ENCODE results near the gene CHAC1. TPM values are rescaled to one million over a fixed set of nuclear protein-coding genes. Genes with fewer than 3 reads are reported as not detected.

CHAC1 gene
- polyA plus RNA-seq, 6 donors from 2014 or later: 0.22 to 0.73 TPM; not detected in 4

DNA sequence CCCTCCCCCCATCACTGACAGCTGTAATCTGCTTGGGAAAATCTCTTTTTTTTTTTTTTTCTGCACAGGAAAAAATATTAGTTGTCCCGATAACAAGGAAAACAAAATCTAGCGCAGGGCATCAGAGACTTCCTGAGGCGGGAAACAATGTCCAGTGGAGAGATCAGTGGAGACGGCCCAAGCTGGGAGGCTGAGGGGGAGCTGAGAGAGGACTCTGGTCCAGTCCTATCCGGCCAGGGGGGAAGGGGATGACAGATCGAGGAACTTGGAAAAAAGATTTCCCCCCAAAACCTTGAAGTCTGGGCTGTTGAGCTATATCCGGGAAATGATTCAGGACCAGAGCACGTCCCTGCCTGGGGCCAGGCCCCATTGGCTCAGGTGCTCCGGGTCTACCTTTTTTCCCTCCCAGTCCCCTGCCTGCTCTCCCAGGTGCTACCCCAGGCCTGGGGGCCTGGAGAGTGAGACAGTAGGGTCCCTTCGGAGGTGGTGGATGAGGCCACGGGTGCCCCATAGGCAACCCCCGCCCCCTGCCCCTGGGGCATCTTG lies 38.1 kb upstream of the CHAC1 start:
- no peak overlapping the region for H3K27ac Mint-ChIP-seq
- ATAC-seq (ENCODE audit: low read depth in 2 of 2) (no peak), DNase-seq (no peak)
- no peaks in the 10 kb centered on the region for H3K36me3 Mint-ChIP-seq
- peaks cover 0 to 5% (median 2%) of the 10 kb centered on the region in 3 donors for H3K4me1 Mint-ChIP-seq
- H3K4me3 Mint-ChIP-seq: peak overlapping the region in 1 of 8 donors; percentile 60
- peaks cover 0 to 4% (median 0%) of the 10 kb centered on the region in 3 donors for H3K27me3 Mint-ChIP-seq
- no peaks in the 10 kb centered on the region for H3K9me3 Mint-ChIP-seq

DNA sequence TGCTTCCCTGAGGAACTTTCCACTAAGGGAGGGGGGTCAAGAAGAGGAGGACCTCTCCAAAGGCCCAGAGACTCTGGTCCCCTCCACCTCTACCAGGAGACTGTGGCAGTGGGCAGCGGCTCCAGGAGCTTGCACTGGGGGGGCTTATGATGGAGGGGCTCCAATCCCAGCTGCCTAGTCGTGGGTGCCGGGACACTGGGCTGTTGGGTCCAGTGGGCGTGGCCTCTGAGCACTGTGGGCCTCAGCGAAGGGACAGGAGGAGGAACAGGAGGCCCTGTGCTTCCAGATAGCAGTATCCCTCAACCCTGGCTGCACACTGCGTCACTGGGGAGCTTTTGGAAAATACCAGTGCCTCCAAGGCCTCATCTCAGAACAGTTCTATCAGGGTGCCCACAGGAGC lies 37.6 kb upstream of the CHAC1 start:
- Mint-ChIP-seq H3K27me3 (peaks cover 0 to 4% (median 0%) of the 10 kb centered on the region in 3 donors), H3K4me3 (no peak overlapping the region), H3K36me3 (no peaks in the 10 kb centered on the region), H3K27ac (peak overlapping the region in 1 of 6 donors; percentile 64), H3K4me1 (peaks cover 0 to 5% (median 0%) of the 10 kb centered on the region in 3 donors), H3K9me3 (no peaks in the 10 kb centered on the region)
- no peak for ATAC-seq (ENCODE audit: low read depth in 2 of 2)
- no peak for DNase-seq

DNA sequence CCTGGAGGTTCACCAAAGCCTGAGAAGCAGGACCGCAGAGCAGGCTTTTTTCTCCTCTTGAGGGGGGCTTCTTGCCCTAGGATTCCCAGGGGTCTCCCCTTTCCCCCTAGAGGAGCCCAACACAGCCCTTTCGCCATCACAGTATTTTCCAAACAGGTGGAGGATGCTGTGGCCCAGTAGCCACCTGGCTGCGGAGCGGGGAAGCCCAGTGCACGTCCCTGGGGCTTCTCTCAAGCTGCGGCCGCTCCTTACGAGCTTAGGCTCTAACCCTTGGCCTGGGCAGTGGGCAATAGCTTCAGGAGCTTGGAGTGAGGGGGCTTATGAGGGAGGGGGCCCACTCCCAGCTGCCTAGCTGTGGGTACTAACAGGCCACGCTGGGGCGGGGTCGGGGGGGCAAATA lies 35.7 kb upstream of the CHAC1 start:
- DNase-seq (no peak), ATAC-seq (ENCODE audit: low read depth in 2 of 2) (no peak)
- no peak overlapping the region for H3K27ac Mint-ChIP-seq
- H3K4me1 Mint-ChIP-seq: peaks cover 0 to 5% (median 2%) of the 10 kb centered on the region in 3 donors
- no peaks in the 10 kb centered on the region for H3K9me3 Mint-ChIP-seq
- no peaks in the 10 kb centered on the region for H3K36me3 Mint-ChIP-seq
- peaks cover 0 to 4% (median 3%) of the 10 kb centered on the region in 3 donors for H3K27me3 Mint-ChIP-seq
- H3K4me3 Mint-ChIP-seq: no peak overlapping the region

DNA sequence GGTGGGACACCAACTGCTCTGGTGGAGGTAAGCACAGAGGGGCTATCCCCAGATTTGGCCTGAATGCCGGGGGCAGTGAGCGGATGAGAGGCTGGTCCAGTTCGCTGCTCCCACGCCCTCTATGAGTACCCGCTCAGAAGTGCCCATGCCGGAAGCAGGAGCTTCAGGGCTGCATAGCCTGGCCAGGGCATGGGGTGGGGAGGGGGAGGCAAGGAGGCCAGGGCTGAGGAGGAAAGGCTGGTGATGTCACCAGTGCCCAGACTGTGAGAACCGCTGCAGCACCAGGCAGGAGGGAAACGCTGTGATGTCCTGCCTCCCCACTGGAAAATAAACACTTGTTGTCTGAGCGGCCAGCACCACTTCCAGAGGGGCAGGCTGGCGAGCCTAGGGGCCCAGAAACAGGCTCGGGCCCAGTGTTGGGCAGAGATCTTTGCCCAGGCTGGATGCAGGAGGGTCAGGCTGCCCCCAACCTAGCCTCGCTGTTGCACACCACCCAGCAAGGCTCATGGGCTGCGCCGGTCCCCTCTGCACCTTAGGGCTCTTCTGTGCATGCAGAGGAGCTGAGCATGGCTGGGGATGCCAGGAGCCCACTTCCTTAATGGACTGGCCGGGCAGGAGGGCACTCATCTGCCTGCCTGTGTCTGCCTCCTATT lies 35.0 kb upstream of the CHAC1 start:
- DNase-seq (no peak), ATAC-seq (ENCODE audit: low read depth in 2 of 2) (no peak)
- Mint-ChIP-seq H3K36me3 (no peaks in the 10 kb centered on the region), H3K9me3 (no peaks in the 10 kb centered on the region), H3K4me3 (no peak overlapping the region), H3K27me3 (peaks cover 0 to 10% (median 8%) of the 10 kb centered on the region in 3 donors), H3K27ac (no peak overlapping the region), H3K4me1 (peaks cover 0 to 7% (median 5%) of the 10 kb centered on the region in 3 donors)

DNA sequence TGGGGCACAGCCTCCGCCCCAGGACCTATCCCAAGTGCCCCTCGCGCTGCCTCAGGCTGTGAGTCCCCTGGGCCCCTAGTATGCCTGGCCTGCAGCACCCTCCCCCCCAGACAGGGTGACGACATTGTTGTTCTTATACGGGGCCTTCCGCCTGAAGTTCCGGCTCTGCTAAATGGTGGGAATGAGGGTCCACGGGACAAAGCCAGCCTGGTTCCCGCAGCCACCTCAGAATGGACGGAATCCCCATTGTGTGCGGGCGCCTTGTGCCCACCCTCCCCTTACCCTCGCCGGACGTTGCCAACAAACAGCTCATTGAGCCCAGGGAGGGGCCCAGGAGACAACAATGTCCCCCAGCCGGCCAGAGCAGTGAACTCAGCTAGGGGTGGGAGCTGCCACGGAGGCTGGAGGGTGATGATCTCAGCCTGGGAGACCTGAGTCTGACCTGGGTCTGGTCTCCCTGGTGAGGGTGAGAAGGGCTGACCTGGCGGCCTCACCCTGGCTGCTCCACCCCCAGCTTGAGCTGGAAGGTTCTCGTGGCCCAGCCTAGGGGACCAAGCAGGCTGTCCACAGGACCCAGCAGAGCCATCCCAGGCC lies 34.4 kb upstream of the CHAC1 start:
- Mint-ChIP-seq H3K4me1 (peaks cover 0 to 7% (median 3%) of the 10 kb centered on the region in 3 donors), H3K27me3 (peaks cover 0 to 10% (median 8%) of the 10 kb centered on the region in 3 donors), H3K36me3 (no peaks in the 10 kb centered on the region), H3K9me3 (no peaks in the 10 kb centered on the region), H3K27ac (no peak overlapping the region), H3K4me3 (no peak overlapping the region)
- ATAC-seq (ENCODE audit: low read depth in 2 of 2) (no peak), DNase-seq (no peak)

DNA sequence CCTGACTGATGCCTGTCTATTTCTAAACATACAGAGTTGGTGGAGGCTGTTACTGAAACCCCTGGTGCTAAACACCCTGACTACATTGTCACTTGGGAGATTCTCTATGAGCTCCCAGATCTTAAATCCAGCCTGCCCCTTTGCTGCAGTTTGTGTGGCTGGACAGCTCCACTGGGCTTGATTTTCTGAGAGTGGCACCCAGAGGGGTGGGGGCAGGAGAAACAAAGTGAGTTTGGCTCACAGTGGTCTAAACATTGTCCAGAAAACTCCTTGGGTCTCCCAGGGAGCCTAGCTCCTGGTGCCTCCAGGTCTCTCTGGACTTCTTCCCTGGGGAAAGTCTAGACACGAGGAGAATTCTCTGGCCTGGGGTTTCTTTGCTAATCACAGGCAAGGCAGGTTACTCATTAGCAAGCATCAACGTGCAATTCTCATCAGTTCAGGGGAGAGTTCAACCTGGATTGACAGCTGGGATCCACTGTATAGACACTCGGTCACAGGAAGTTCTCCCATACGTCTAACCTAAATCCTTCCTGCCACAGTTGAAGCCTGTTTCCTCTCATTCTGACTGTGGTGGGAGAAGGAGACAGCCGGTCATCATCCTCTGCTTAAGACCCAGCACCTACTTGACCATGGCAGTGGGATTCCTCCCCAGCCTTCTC lies 31.2 kb upstream of the CHAC1 start:
- Mint-ChIP-seq H3K36me3 (no peaks in the 10 kb centered on the region), H3K4me3 (no peak overlapping the region)
- DNase-seq: no peak

DNA sequence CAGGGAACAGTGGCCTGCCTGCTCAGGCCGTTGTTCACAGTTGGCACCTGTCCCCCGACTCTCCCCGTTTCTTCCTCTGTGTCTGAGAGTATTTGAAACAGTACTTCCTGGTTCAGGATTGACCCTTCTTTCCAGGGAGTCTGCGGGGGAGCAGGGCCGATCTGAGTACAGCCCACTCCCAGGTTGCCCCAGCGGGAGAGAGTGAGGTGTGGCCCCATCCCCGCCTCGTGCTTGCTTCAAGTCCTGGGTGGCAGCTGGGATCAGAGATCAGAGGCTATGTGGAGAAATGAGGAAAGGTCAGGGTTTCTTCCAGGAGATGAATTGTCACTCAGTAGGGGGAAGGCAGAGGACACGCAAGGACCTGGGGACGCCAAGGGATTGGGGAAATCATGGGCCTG lies 30.7 kb upstream of the CHAC1 start:
- no peak for DNase-seq
- Mint-ChIP-seq H3K9me3 (no peaks in the 10 kb centered on the region), H3K4me3 (no peak overlapping the region), H3K27me3 (peaks cover 17 to 44% (median 41%) of the 10 kb centered on the region in 3 donors), H3K4me1 (peaks cover 17 to 29% (median 17%) of the 10 kb centered on the region in 3 donors), H3K27ac (peak overlapping the region in 2 of 6 donors; percentile 18 to 39), H3K36me3 (no peaks in the 10 kb centered on the region)
- no peak for ATAC-seq (ENCODE audit: low read depth in 2 of 2)

More for the DNA sequence above, 31.2 kb upstream of the CHAC1 start:
- ATAC-seq (ENCODE audit: low read depth in 2 of 2): no peak
- peaks cover 14 to 39% (median 36%) of the 10 kb centered on the region in 3 donors for H3K27me3 Mint-ChIP-seq
- H3K9me3 Mint-ChIP-seq: no peaks in the 10 kb centered on the region
- peaks cover 13 to 26% (median 14%) of the 10 kb centered on the region in 3 donors for H3K4me1 Mint-ChIP-seq
- H3K27ac Mint-ChIP-seq: peak overlapping the region in 1 of 6 donors; percentile 72

DNA sequence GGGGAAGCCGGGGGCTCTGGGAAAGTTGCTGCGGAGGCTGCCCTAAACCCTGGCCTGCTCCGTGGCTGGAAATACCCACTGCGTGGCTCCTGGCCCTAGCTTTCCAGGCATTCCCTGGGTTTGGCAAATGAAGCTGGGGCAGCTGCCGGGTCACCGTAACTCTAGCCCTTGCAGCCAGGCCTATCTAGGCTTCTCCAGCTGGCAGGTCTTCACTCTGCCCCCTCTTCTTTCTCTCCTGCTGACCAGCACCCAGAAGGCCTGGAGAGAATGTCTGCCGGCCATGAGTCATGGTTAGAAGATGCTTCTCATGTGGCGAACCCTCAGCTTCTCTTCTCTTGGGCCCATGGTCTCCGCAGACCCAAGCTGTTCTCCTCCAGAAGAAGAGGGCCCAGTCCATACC lies 29.7 kb upstream of the CHAC1 start:
- Mint-ChIP-seq H3K27me3 (peaks cover 19 to 47% (median 42%) of the 10 kb centered on the region in 3 donors), H3K4me1 (peaks cover 17 to 36% (median 18%) of the 10 kb centered on the region in 3 donors), H3K27ac (no peak overlapping the region), H3K4me3 (no peak overlapping the region), H3K9me3 (no peaks in the 10 kb centered on the region), H3K36me3 (no peaks in the 10 kb centered on the region)
- ATAC-seq (ENCODE audit: low read depth in 2 of 2) (no peak), DNase-seq (no peak)

DNA sequence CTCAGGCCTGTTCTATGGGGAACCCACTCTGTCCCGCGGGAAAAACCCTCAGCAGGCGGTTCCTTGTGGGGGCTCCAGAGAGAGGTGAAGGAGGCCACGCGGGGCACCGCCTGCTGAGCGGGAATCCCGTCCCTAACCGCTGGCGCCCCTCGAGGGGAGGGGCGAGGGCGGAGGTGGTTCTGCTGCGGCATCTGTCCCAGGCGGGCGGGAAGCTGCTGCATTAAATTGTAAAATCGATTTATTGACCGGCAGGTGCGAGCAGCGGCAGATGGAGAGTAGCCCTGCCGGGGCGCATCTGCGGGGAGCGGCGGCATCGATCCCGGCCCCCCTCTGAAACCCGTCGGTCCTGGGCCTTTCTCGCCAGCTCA lies 27.8 kb upstream of the CHAC1 start:
- Mint-ChIP-seq H3K4me1 (peaks cover 33 to 54% (median 34%) of the 10 kb centered on the region in 3 donors), H3K4me3 (peak overlapping the region in 5 of 8 donors; percentile 12 to 88 (median 65)), H3K27me3 (peaks cover 32 to 61% (median 59%) of the 10 kb centered on the region in 3 donors), H3K9me3 (peaks cover 0 to 2% (median 0%) of the 10 kb centered on the region in 7 donors), H3K36me3 (peaks cover 0 to 6% of the 10 kb centered on the region in 2 donors), H3K27ac (no peak overlapping the region)
- no peak for ATAC-seq (ENCODE audit: low read depth in 2 of 2)
- no peak for DNase-seq

DNA sequence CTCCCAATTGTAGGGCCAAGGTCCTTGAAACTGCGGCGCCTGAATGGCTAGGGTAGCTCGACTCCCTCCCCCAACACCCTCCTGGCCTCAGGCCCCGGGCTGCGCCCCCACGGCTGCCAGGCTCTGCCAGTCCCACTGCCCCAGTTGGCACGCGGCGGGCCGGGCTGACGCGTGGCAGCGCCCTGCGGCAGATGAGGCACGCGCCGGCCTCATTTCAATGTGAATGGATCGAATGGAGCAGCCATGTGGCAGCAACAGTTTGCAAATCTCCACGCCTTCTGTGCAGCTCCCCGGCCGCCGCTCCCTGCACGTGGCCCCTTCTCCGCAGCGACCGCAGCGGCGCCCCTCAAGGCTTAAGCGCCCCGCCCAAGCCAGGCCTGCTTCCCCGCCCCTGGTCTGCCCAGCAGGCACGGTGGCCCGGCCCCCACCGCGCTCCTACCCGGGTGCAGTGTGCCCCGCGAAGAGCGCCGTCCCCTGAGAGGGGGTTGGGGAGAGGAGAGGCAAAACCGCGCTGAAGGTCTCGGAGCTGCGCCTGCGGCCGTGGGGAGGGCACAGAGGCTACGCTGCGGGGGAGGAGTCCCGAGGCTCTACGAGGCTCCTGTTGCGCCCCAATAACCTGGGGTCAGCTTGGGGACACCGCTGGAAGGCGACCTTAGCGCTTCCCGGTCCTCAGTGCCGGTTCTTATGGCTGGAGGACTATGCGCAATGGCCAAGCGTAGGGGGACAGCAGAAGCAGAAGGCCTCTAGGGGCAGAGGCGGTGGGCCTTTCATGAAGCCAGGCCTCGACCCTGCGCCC lies 27.2 kb upstream of the CHAC1 start:
- Mint-ChIP-seq H3K9me3 (peaks cover 0 to 2% (median 0%) of the 10 kb centered on the region in 7 donors), H3K27me3 (peaks cover 38 to 67% (median 65%) of the 10 kb centered on the region in 3 donors), H3K4me1 (peaks cover 39 to 60% (median 39%) of the 10 kb centered on the region in 3 donors), H3K4me3 (peak overlapping the region; percentile 66 to 89 (median 85)), H3K27ac (no peak overlapping the region), H3K36me3 (peaks cover 0 to 8% of the 10 kb centered on the region in 2 donors)
- DNase-seq (no peak), ATAC-seq (ENCODE audit: low read depth in 2 of 2) (peak; percentile 15 to 20)

DNA sequence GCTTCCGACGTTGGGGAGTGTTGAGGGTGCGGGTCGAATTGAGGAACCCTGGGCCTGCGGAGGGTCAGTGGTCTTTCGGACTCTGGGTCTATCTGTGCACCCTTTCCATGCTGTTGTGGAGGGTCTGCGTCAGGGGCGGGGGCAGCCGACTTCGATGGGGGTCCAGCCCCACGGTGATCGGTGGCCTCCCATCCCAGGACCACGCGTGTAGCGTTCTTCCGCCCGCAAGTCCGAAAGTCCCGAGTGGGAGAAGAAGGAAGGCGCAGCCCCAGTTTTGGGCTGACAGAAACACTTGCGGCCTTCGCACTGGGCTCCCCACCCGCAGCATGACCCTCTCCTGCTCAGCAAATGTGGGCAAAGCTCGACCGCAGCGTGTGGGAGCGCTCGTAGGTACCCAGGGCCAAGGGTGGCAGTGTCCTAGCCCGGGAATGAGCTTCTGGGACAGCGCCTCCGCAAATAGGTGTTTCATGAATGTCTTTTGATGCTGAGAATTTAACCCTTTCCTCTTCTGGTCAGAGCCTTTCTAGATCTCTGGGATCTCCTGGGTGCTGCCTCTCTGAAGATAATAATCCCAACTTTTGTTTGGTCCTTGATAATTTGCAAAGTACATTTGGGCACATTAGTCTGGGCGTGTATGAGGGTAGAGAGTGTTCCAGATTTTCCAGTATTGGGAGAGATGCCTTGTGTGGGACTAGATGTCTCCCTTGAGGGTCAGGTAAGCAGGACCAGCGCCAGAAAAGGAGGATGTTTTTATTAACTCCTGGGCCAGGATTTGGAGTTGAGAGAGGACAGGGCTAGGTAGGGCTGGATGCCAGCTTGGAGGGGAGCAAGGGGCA lies 26.4 kb upstream of the CHAC1 start:
- Mint-ChIP-seq H3K27me3 (peaks cover 46 to 75% (median 73%) of the 10 kb centered on the region in 3 donors), H3K9me3 (peaks cover 0 to 2% (median 0%) of the 10 kb centered on the region in 7 donors), H3K4me1 (peaks cover 41 to 63% (median 46%) of the 10 kb centered on the region in 3 donors), H3K27ac (peak overlapping the region in 1 of 6 donors; percentile 92), H3K4me3 (peak overlapping the region; percentile 66 to 93 (median 88)), H3K36me3 (peaks cover 0 to 8% of the 10 kb centered on the region in 2 donors)
- DNase-seq: no peak
- ATAC-seq (ENCODE audit: low read depth in 2 of 2): no peak

DNA sequence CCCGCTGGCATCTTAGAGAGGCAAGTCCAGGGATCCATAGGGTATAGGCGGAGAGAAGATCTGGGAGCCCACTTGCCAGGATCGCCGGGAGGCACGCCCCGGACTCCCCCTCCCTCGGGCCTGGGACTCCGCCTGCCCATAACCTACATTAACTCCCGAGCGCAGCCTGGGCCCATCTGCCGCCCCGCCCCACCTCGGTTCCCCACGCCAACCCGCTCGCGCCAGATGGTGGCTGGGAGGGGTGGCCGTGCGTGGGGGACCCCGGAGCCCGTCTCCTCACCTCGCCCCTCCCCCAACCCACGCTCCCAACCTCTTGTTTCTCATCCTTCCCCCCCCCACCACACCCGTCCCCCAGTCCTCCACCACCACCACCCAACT lies 25.8 kb upstream of the CHAC1 start:
- Mint-ChIP-seq H3K36me3 (peaks cover 0 to 8% of the 10 kb centered on the region in 2 donors), H3K27me3 (peaks cover 51 to 81% (median 78%) of the 10 kb centered on the region in 3 donors), H3K4me3 (peak overlapping the region; percentile 29 to 93 (median 88)), H3K4me1 (peaks cover 41 to 66% (median 48%) of the 10 kb centered on the region in 3 donors), H3K27ac (no peak overlapping the region), H3K9me3 (peaks cover 0 to 2% (median 0%) of the 10 kb centered on the region in 7 donors)
- ATAC-seq (ENCODE audit: low read depth in 2 of 2) (peak in 1 of 2 donors; percentile 4), DNase-seq (no peak)
